Vagina (tissue), 2 donors: Measurements from ENCODE around the gene RABGAP1L.

ENCODE experiments used
- CTCF ChIP-seq, 3 experiments: fragments of 450-650 bp in 2 of 3; fragments of 200-600 bp in 1 of 3; sonication (generic) in 1 of 3; IDR thresholded peaks; one replicate each; pipeline ENCODE4 v1.5.1; 2017 to 2019; ENCODE audit warnings: antibody characterized with exemption in 3 of 3, mild to moderate bottlenecking in 2 of 3, moderate library complexity in 2 of 3
- POLR2A ChIP-seq, 2 donors: fragments of 450-650 bp; IDR thresholded peaks; one replicate each; pipeline ENCODE4 v1.6.1; 2017; ENCODE audit warnings: antibody characterized with exemption in 2 of 2, mild to moderate bottlenecking in 2 of 2, moderate library complexity in 2 of 2
- POLR2AphosphoS5 ChIP-seq, 2 donors: sonication (generic); formaldehyde crosslinking; IDR thresholded peaks; one replicate each; pipeline ENCODE4 v1.9.0; 2017; ENCODE audit warnings: antibody characterized with exemption in 2 of 2, mild to moderate bottlenecking in 2 of 2, low read depth in 1 of 2; ENCODE audit not compliant: insufficient read depth in 1 of 2

DNA sequence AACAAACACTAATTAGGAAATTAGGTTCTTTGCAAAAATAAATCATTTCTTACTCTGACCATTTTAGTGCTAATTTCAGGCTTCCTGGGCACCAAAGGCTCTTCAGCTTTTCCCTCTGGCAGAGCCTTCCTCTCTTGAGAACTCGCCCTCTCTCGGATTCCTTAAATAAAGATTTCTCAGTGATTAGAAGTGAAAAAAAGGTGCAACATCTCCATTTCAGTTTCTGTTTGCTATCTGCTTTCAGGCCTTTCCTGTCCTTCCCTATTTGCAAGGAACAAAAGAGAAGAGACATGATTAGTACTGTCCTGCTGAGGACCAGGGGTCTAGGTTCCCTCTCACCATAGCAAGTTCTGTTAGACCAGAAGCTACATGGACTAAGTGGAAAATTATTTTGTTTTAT is 812.6 kb downstream of the RABGAP1L start:
- TF ChIP-seq CTCF (IDR thresholded peaks at IDR 0.05) = no peak
- no peak for TF ChIP-seq POLR2A (IDR thresholded peaks at IDR 0.05)
- TF ChIP-seq POLR2AphosphoS5 (IDR thresholded peaks at IDR 0.05; ENCODE audit: insufficient read depth in 1 of 2, low read depth in 1 of 2) = no peak
